ENCODE data around the gene SCN2B.
A peak's percentile ranks its signal among the peaks of the same experiment; 100 is the strongest.

The SCN2B gene, protein sequence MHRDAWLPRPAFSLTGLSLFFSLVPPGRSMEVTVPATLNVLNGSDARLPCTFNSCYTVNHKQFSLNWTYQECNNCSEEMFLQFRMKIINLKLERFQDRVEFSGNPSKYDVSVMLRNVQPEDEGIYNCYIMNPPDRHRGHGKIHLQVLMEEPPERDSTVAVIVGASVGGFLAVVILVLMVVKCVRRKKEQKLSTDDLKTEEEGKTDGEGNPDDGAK

DNA sequence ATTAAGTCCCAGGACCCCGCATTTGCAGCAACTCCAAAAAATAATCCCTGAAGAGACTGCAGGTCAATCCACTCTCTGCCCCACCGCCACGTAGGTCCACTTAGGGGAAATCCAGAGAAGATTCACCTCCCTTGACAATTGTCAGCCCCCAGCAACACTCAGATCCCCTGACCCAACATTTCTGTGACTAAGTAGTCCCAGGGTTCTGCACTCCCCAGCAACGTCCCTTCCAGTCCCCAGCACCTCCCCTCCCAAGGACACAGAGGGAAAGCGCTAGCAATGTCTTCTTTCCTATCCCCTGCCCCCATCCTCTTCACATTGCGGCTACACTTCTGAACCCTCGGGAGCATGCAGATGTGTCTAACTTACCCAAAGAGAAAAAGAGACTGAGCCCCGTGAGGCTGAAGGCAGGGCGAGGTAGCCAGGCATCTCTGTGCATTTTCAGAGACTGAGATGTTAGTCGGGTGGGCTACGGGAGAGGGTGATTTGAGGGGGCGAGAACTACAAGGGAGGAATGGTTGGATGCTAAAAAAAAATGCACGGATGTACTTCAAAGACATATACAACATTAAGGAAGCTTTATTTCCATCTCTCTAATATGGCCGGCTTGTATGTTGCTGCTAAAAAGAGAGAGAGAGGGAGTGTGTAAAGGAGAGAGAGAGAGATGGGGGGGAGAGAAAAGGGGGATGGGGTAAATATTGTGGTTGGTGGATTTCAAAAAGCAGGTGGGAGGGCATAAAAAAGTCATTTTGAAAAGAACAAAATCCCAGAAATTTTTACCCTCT lies at the start of gene SCN2B:
TSS of gene SCN2B (minus strand) at position 647 of the 785 bp plus-strand sequence. CDS start at position 439, 208 bp downstream.
- peak within 1 kb of the TSS; percentile 56 for H3K4me3 ChIP-seq (ENCODE audit: low read depth, low read length)

DNA sequence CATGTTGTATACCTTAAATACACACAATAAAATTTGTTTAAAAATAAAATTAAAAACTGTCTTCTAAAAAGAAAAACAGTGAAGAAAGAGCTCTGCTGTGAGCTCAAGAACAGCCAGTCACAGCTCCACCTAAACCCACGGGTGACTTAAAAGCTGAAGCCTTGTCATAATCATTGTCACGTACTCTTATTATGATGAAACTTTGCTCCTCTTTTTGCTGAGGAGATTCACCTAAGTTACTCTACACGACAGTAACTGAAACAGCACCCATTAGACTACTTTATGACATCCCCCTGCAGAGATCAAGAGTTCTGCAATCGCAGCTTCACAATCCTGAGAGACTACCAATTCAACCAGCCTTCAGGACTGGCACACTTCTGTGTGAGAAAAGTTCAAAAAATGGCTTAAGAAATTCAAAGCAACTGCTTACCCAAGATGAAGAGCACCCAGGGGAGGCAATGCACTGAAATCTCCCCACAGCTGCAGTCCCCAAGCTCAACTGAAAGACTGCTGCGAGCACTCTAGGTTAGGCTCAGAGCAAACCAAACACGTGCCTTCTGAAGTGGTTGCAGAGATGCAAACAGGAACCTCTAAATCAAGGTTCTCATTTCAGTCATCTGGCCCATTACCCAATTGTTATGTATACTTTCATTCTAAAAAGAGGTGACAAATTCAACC lies 48.2 kb upstream of the SCN2B start, which contains the start of gene JAML:
TSS of gene JAML (minus strand) at position 501 of the 678 bp plus-strand sequence. CDS start 10,145 bp downstream, outside the sequence.
- H3K4me3 ChIP-seq (ENCODE audit: low read depth, low read length), result no peak within 1 kb of the TSS

DNA sequence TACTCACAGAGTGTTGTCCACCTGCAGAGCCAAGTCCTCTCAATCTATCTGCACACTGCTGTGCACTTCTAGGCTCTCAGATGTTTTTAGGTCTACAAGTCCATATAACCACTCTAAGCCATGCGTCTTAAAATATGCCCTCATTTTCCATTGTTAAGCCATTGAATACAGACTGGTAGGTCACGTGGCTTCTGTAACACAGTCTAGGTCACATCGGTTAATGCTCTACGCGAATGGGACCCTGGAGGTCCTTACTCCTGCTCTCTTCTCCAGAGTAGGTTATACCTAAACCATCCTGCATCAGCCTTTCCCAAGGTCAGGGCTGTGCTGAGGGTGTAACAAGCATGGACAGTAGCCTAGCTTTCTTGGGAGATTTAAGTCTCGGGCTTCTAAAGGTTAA lies 47.6 kb upstream of the SCN2B start:
- no peak overlapping the region for H3K4me3 ChIP-seq (ENCODE audit: low read depth, low read length)

DNA sequence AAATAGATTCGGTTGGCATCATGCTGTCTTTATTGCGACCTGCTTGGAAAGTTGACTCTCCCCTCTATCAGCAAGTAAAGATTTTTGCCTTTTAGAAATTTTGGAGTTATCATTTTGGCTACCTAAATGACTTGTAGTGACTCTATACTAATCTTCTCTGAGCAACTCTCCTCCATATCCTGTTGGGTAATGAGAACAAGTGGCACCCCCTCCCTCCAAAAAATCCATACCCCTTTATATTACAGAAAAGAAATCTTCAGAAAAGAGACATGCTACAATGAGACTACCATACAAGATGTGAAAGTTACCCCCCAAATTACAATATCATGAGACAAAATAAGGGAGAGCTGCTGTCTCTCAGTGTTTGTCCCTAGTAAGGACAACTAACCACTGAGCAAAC lies 47.1 kb upstream of the SCN2B start:
- no peak overlapping the region for H3K4me3 ChIP-seq (ENCODE audit: low read depth, low read length)

DNA sequence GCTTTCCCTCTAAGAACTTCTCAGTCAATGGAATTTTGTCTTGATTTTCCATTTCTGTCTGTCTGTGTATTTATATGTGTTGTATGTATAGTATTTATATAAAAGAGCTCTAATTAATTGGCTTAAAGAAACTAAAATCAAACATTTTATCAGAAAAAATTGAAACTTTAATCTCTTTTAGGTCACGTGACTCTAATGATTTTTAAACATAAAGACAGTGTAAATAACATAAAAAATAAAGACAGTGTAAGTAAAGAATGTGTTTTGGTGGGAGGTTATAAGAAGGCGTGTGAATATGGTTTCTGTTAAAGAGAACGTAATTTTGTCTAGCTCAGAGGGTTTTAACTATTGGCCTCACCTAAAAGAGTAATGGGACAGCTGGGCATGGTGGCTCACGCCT lies 46.0 kb upstream of the SCN2B start:
- H3K4me3 ChIP-seq (ENCODE audit: low read depth, low read length), result no peak overlapping the region

DNA sequence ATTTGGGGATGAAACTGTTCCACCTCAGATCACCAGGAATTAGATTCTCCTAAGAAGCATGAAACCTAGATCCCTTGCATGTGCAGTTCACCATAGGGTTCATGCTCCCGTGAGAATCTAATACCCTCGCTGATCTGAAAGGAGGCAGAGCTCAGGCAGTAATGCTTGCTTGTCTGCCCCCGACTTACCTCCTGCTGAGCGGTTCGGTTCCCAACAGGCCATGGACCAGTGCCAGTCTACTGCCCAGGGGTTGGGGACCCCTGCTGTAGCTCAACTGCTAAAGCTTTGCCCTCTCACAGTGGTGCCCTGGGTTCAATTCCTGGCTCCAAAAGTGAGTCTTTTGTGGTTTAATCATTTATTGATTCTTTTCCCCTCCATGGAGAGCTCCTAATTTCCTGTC lies 45.0 kb upstream of the SCN2B start:
- no peak overlapping the region for H3K4me3 ChIP-seq (ENCODE audit: low read depth, low read length)

DNA sequence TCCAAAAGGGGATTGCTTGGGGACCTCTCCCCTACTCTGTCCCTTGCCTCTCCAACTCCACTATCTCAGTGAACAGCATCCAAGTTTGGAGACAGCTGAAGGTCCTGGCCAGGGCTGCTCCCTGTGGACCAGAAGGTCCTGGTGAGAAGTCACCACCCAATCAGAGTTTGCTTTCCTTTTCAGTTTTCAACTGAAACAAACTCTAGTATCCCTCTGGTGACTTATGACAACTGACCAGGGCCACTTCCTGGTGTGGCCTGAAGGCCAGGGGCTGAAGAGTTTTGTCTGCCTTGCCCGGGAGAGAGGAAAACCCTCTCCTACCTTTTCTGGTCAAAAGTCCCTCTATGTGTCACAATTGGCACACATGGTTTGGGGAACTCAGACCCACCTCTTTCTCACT lies 43.3 kb upstream of the SCN2B start:
- H3K4me3 ChIP-seq (ENCODE audit: low read depth, low read length), result no peak overlapping the region

DNA sequence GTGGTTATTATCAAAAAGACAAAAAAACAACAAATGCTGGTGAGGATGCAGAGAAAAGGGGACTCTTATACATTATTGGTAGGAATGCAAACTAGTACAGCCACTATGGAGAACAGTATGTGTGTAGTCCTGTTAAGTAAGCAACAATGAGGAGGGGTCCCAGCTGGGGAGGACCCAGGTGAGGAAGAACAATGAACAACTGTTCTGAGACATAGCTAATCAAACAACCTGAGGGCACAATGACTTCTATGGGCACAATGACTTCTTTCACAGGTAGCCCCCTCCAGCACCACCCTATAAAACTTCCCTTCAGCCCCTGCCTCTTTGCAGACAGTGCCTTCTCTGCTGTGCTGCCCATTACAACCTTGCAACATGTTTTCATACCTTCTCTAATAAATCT lies 42.8 kb upstream of the SCN2B start:
- H3K4me3 ChIP-seq (ENCODE audit: low read depth, low read length), result no peak overlapping the region

DNA sequence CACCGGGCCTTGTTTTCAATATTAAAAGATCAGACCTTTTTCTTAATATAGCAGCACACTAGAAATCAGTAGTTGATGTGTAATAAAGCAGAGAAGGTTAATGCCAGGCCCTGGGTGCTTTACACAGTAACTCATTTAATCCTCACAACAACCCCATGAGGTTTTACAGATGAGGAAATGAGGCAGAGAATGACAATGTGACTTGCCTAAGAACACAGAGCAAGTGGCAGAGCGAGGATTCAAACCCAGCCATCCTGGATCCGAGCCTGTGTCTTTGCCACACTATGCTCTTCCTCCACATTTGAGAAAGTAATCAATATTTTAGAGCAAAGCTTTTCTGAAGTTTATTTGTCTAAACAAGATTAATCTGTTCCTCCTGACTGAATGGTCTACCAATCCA lies 41.1 kb upstream of the SCN2B start:
- no peak overlapping the region for H3K4me3 ChIP-seq (ENCODE audit: low read depth, low read length)

DNA sequence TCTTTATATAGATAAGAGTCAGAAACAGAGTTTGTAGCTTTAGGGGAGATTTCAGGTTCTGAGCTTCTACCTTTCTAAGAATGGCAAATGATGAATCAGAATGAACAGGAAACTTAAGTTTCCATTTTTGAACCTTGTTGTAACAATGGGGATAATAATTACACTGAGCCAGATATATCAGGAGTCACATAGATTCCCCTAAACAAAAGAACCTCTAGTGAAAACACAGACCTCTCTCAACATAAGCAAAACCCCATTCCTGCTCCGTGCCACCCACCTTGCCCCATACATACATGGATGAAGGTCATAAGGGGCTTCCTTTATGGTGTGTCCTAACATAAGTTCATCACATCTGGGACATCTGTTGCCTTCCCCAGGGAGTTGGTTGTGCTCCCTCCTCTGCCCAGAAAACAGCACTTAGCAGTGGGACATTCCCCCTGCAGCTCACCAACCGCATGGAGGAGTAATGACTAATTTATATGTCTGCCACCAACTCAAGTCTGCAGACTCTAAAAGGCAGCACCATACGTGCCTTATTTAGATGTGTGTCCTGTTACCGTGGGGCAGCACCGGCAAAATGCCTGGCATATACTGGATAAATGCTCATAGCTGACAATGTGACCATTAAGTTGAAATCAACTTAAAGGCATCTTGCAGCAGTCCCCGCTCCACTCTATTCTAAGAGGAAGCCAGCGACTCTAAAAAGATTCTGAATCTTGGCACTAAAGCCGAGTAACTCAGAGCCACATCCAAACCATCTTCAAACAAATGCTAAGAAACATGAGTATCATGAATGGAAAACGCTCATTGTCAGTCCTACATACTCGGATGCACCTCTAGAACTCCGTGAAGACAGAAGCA lies 40.4 kb upstream of the SCN2B start:
- H3K4me3 ChIP-seq (ENCODE audit: low read depth, low read length), result no peak overlapping the region

DNA sequence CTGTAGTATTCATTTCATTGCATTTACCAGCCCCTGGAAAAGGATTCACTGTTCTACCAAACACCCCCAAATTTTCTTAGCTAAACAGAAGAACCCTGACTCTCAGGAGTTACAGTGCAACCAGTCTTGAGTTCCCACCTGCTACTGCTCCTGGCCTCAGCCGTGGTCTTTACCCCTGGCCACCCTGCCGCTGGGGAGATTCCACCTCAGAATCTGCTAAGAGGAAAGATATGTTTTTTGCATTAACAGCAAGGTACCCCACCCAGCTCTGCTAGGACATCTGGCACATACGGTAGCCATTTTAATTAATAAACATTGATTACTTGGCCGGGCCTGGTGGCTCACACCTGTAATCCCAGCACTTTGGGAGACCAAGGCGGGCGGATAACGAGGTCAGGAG lies 39.3 kb upstream of the SCN2B start:
- no peak overlapping the region for H3K4me3 ChIP-seq (ENCODE audit: low read depth, low read length)

DNA sequence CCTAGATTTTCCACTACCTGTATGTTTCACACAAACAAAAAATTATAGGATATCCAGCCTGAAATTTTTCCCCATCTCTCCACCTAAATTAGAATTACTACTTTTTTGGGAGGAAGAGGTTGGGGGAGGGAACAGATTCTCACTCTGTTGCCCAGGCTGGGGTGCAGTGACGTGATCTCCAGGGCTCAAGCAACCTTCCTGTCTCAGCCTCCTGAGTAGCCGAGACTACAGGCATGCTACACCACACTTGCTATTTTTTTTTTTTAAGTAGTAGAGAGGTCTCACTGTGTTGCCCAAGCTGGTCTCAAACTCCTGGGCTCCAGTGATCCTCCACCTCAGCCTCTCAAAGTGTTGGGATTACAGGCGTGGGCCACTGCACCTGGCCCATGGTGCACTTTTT lies 38.8 kb upstream of the SCN2B start:
- H3K4me3 ChIP-seq (ENCODE audit: low read depth, low read length), result no peak overlapping the region

DNA sequence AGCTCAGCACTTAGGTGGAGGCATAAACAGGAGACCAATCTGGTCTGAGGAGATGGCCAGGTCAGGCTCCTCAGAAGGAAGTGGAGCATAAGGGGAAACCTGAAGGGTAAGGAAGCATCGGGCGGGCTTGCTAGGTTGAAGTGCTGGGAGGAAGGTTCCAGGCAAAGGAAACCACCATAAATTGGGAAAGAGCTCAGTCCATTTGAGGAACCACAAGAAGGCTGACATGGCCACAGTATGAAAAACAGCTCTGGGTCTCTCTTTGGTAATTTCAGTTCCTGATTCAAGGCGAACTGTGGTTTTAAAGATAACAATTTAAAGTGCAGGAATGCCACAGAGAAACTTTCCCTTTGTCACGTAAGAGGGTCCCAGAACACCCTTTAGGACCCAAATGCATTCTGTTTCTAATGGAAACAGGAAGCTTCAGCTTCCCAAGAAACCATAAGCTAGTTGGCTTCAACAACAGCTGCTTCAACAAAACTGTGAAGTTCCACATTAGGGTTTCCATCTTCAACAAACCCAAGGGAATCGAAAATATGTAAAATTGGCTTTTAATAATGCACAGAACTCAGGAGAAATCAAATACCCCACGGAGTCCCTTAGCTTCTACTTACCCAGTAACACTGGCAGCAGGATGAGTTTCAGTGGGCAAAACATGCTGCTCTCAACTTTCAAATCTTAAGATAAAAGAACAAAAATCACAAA lies 37.9 kb upstream of the SCN2B start:
- no peak overlapping the region for H3K4me3 ChIP-seq (ENCODE audit: low read depth, low read length)

DNA sequence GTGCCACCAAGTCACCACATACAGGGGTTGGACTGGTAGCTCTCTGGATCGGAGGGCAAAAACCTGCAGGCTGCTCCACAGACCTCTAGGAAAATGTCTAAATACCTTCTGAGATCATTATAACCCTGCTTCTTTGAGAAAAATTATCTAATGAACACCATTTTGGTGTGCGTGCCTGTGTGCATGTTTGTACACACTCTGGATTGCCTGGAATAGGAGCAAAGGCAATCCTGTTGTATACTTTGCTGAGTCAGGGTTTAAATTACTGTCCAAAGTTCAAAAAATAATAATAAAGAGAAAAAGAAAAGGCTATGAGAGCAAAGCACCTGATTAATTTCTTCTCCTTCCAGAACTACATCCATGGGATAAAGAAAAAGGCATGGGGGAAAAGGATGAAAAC lies 37.3 kb upstream of the SCN2B start:
- H3K4me3 ChIP-seq (ENCODE audit: low read depth, low read length), result no peak overlapping the region

DNA sequence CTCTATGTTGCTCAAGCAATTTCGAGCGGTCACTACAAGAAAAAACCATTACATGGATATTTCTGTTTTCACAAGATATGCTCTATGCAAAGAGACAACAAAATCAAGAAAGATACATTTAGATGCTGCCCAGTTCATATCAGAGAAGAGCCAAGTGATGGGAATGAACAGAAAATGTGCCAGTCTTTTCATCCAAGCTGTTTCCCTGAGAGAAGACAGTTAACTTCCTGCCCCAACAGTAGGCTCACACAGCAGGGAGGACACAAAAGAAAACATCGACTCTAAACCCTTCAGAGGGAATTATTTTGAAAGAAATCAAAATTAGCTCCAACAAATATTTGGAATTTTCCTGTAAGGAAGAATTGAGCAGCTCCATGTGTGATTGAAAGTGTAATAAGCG lies 36.8 kb upstream of the SCN2B start:
- H3K4me3 ChIP-seq (ENCODE audit: low read depth, low read length), result no peak overlapping the region

DNA sequence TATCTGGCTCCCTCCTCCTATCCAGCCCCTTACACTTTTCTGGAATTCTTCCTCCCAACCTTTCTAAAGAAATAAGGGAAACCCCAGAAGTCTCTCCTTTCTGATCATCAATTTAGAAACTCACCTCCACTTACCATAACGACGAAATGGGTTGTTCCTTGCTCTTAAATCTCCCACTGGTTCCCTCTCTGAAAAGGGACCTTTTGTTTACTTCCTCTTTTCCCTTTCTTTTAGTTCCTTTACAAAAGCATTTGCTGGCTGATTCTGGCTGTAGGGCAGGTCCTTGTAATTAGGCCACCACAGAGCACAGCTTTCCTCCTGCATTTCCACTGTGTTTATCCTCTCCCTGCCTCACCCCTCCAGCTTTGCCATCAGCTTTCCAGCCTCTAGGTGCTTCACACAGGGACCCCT lies 36.3 kb upstream of the SCN2B start:
- no peak overlapping the region for H3K4me3 ChIP-seq (ENCODE audit: low read depth, low read length)

DNA sequence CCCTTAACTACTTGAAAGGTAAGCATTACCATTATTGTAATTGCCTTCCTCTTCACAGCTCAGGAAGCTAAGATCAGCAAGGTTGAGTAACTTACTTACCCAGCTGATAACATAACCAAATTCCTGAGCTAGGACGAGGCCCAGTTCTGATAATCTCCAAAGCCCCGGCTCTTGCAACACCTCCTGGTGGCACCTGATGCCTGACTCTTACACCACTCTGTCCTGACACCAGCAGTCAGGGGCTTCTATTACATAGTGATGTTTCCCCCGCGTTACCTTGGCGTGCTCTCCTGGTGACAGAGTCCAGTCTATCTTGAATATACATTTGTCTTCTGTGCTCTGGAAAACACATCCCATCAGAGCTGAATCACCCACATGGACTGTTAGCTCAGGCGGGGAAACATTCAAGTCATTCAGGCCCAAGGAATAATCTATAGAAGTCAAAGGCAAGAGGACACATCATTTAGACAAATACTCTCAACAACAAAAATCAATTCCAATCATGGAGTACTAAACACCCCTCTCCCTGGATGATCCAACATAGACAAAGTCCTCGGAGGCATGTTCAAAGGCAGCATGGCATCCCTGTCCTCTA lies 35.8 kb upstream of the SCN2B start:
- no peak overlapping the region for H3K4me3 ChIP-seq (ENCODE audit: low read depth, low read length)

DNA sequence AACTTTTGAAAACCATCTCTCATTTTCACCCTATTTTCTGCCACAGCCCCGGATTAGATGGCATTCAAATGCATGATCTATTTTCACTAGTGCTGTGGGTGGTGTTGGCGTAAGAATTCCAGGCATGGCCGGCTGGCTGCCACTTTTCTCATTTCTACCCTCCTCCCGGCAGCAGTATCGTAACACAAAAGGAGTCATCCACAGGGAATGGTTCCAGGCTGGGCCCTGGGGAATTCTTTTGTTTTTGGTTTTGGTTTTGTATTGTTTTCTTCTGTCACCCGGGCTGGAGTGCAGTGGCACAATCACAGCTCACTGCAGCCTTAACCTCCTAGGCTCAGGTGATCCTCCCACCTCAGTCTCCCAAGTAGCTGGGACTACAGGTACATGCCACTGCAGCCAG lies 34.6 kb upstream of the SCN2B start:
- H3K4me3 ChIP-seq (ENCODE audit: low read depth, low read length), result no peak overlapping the region

DNA sequence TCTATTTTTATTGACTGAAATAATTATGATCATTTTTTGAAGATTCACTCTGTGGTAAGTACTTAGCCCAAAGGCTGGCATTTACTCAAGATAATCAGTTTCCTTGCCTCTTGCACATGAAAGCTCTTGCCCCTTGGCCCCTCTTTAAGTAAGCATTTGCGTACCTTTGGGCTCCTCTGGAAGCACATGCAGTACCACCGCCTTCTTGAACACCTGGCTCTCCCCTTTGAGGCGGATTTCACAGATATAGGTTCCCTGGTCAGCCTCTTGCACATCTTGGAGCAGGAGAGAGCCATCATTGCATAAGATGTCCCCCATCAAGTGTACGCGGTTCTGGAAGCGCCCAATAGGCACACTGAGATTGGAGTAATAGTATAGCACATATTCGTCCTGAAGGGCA lies 33.9 kb upstream of the SCN2B start:
- no peak overlapping the region for H3K4me3 ChIP-seq (ENCODE audit: low read depth, low read length)

DNA sequence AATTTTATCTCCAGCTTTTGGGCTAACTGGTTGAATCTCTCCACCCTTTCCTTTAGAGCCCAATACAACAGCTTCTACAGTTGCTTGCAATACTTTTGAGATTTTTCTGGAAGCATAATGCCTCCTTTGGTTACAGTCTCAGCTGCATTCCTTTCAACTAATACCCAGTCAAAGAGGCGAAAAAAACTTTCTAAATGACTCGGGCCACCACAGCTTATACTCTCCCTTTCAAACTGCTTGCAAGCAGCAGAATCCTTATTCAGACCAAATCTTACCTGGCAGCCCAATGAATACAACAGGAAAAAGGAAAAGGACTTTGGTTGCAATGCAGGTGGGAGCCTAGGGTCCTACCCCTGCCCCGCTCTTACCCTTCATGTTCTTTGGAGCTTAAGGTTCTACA lies 32.6 kb upstream of the SCN2B start:
- no peak overlapping the region for H3K4me3 ChIP-seq (ENCODE audit: low read depth, low read length)
